Esophagus muscularis mucosa (tissue), 4 donors: Measurements from ENCODE around the gene MED22.

Experiments
- CTCF ChIP-seq, 3 experiments: fragments of 200-600 bp in 2 of 3; fragments of 450-650 bp in 1 of 3; sonication (generic) in 2 of 3; IDR thresholded peaks; one replicate each; pipeline ENCODE4 v1.5.1; 2017 to 2019; ENCODE audit warnings: antibody characterized with exemption in 3 of 3, mild to moderate bottlenecking in 2 of 3, moderate library complexity in 1 of 3
- EP300 ChIP-seq: sonication (generic); formaldehyde crosslinking; IDR thresholded peaks from one replicate; pipeline ENCODE4 v1.6.1; 2017; ENCODE audit warnings: antibody characterized with exemption
- POLR2A ChIP-seq: fragments of 450-650 bp; IDR thresholded peaks from one replicate; pipeline ENCODE4 v1.6.1; 2017; ENCODE audit warnings: antibody characterized with exemption, moderate library complexity, mild to moderate bottlenecking, low read depth
- POLR2AphosphoS5 ChIP-seq, 2 donors: sonication (generic); formaldehyde crosslinking; IDR thresholded peaks; one replicate each; pipeline ENCODE4 v1.6.1; 2017; ENCODE audit warnings: antibody characterized with exemption in 2 of 2

- TF ChIP-seq CTCF (IDR thresholded peaks at IDR 0.05) (no peak), POLR2A (no peak), POLR2AphosphoS5 (IDR thresholded peaks at IDR 0.05) (no peak), EP300 (no peak)
Measured at GRCh38 chr9:133339641-133340040, 8.3 kb downstream of the MED22 start.
